ENCODE data around the gene FBXL13. TPM values are rescaled to one million over a fixed set of nuclear protein-coding genes. Genes with fewer than 3 reads are reported as not detected.

The FBXL13 gene
- polyA plus RNA-seq, 1 experiment: 0.95 TPM

DNA sequence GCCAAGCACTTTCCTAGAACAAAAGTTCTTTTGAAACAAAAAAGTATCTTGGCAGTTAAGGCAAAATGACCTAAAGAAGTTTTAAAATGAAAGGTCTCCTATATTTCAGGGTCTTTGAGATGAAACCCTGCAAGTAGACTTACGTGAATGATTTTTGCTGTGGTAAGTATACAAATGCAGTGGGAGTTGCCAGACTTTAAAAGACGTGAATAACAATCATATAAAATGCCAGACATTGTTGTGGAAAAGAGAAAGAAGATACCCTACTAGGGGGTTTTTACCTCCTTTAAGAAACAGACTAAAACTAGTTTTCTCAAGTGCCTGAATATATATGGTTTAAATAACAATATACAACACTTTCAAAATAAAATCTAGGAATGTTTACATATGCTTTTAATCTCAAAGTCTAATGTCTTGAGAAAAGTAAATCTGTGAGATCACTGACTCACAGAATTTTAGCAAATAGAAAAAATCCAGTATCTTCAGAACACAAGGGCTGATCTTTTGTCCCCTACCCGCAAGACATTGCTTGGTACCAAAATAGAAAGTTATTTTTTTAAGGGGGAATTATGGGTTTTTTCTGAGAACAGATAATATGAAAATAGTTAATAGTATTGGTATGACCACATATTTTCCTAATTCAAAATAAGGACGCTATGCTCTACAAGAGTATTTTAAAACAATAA, 132.3 kb downstream of the FBXL13 start:
- no peaks in the 10 kb centered on the region for H3K27me3 ChIP-seq (ENCODE audit: control insufficient read depth, insufficient read depth, low read length)
- no peak overlapping the region for H3K4me3 ChIP-seq (ENCODE audit: low read depth, low read length)
- no peak overlapping the region for H3K27ac ChIP-seq (ENCODE audit: low read depth, low read length)
- no peak for DNase-seq (ENCODE audit: low read depth, low spot score)
- CTCF ChIA-PET: interaction anchor here (0.6 to 0.9 kb wide), 2 partner anchors 120 to 475 kb away, joined by 6 read pairs; no protein-coding TSS in a partner anchor
- no peaks in the 10 kb centered on the region for H3K9me3 ChIP-seq (ENCODE audit: control insufficient read depth, insufficient read depth, low read length)
- POLR2A ChIA-PET: no interaction called here
- TF ChIP-seq, protein P1, sequence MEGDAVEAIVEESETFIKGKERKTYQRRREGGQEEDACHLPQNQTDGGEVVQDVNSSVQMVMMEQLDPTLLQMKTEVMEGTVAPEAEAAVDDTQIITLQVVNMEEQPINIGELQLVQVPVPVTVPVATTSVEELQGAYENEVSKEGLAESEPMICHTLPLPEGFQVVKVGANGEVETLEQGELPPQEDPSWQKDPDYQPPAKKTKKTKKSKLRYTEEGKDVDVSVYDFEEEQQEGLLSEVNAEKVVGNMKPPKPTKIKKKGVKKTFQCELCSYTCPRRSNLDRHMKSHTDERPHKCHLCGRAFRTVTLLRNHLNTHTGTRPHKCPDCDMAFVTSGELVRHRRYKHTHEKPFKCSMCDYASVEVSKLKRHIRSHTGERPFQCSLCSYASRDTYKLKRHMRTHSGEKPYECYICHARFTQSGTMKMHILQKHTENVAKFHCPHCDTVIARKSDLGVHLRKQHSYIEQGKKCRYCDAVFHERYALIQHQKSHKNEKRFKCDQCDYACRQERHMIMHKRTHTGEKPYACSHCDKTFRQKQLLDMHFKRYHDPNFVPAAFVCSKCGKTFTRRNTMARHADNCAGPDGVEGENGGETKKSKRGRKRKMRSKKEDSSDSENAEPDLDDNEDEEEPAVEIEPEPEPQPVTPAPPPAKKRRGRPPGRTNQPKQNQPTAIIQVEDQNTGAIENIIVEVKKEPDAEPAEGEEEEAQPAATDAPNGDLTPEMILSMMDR (IDR thresholded peaks at IDR 0.05; ENCODE audit: low read depth, low read length): no peak

DNA sequence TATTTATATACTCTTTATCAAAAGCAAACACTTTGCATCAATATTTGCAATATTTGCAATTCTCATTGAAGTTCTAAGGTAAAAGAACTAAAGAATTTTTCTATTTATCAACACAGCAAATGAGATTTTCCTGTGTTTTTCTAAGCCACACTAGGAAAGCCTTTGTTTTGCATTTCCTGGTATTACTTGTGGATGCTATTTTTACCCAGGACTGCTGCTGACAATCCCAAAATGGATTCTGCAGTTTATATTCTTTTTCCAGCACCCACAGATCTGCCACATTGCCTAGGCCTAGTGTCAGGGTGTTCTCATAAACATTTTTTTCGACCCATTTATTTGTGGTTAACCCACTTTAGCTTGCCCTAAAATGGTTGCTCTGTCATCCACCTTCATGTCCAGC, 135.9 kb downstream of the FBXL13 start:
- no peak for DNase-seq (ENCODE audit: low read depth, low spot score)
- Histone ChIP-seq H3K9me3 (ENCODE audit: control insufficient read depth, insufficient read depth, low read length) (no peaks in the 10 kb centered on the region), H3K27ac (ENCODE audit: low read depth, low read length) (no peak overlapping the region), H3K27me3 (ENCODE audit: control insufficient read depth, insufficient read depth, low read length) (no peaks in the 10 kb centered on the region), H3K4me3 (ENCODE audit: low read depth, low read length) (no peak overlapping the region)
- TF ChIP-seq, protein P1 (IDR thresholded peaks at IDR 0.05; ENCODE audit: low read depth, low read length): no peak
- CTCF ChIA-PET: interaction anchor here (3.2 kb wide), 1 partner anchor 123 kb away, joined by 10 read pairs; no protein-coding TSS in a partner anchor
- POLR2A ChIA-PET: interaction anchor here (0.5 kb wide), 1 partner anchor 76 kb away, joined by 3 read pairs; no protein-coding TSS in a partner anchor

DNA sequence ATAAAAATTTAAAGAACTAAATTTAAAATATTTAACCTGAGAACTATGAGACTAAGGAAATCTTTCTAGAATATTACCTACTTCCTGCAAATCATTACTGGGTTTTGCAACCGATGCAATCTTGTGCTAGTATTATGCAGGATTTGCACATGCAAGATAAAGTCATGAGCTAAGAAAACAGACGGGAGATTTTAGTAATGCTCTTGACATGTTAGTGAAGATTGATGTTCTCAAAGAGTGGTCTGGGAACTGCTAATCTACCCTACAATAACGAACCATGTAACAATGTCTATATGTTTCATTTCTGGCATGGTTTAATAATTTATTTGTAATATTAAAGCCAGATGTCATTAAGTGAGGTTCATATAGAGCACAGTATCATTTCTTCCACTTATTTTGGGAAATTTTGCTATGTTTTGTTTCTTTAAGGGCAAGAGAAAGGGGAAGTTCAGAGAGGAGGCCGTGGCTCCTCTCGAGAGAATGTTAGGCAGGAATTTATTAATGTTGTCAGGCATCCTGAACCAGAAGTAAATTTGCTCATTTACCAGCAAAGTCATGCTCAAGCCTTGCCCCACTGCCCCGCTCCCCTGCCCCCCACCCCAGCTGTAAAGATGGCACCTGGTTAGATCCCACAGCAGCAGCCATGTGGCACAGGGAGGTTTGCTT, 139.0 kb downstream of the FBXL13 start:
- CTCF ChIA-PET: interaction anchor here (2.4 kb wide), 1 partner anchor 127 kb away, joined by 9 read pairs; no protein-coding TSS in a partner anchor
- TF ChIP-seq, protein P1 (IDR thresholded peaks at IDR 0.05; ENCODE audit: low read depth, low read length): no peak
- Histone ChIP-seq H3K9me3 (ENCODE audit: control insufficient read depth, insufficient read depth, low read length) (no peaks in the 10 kb centered on the region), H3K4me3 (ENCODE audit: low read depth, low read length) (no peak overlapping the region), H3K27me3 (ENCODE audit: control insufficient read depth, insufficient read depth, low read length) (no peaks in the 10 kb centered on the region), H3K27ac (ENCODE audit: low read depth, low read length) (no peak overlapping the region)
- POLR2A ChIA-PET: no interaction called here
- DNase-seq (ENCODE audit: low read depth, low spot score): no peak

DNA sequence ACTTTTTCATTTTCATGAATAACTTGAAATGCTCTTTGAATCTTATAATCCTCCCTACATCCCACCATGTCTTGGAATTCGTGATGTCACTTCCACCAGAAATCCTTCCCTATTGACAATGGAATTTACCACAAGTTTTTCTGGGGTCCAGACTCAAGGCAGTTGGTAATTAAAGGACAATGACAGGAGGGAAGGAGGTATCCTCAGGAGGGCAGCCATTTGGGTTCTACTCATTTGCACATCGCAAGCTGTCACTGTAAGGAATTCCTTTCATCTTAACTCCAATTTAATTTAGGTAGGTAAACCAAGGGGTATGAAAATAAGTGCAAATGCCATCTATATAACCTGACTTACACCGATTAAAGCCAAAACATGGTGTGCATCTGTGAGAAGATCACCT, 139.9 kb downstream of the FBXL13 start:
- Histone ChIP-seq H3K27ac (ENCODE audit: low read depth, low read length) (no peak overlapping the region), H3K4me3 (ENCODE audit: low read depth, low read length) (no peak overlapping the region), H3K9me3 (ENCODE audit: control insufficient read depth, insufficient read depth, low read length) (no peaks in the 10 kb centered on the region), H3K27me3 (ENCODE audit: control insufficient read depth, insufficient read depth, low read length) (no peaks in the 10 kb centered on the region)
- ChIA-PET POLR2A (no interaction called here), CTCF (interaction anchor here (2.1 kb wide), 1 partner anchor 127 kb away, joined by 11 read pairs; no protein-coding TSS in a partner anchor)
- TF ChIP-seq, protein P1 (IDR thresholded peaks at IDR 0.05; ENCODE audit: low read depth, low read length): no peak
- DNase-seq (ENCODE audit: low read depth, low spot score): no peak

DNA sequence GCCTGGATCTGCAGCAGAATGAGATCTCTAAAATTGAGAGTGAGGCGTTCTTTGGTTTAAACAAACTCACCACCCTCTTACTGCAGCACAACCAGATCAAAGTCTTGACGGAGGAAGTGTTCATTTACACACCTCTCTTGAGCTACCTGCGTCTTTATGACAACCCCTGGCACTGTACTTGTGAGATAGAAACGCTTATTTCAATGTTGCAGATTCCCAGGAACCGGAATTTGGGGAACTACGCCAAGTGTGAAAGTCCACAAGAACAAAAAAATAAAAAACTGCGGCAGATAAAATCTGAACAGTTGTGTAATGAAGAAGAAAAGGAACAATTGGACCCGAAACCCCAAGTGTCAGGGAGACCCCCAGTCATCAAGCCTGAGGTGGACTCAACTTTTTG, 140.4 kb downstream of the FBXL13 start:
- Histone ChIP-seq H3K27me3 (ENCODE audit: control insufficient read depth, insufficient read depth, low read length) (no peaks in the 10 kb centered on the region), H3K4me3 (ENCODE audit: low read depth, low read length) (no peak overlapping the region)

More for the DNA sequence above, 140.4 kb downstream of the FBXL13 start:
- Histone ChIP-seq H3K9me3 (ENCODE audit: control insufficient read depth, insufficient read depth, low read length) (no peaks in the 10 kb centered on the region), H3K27ac (ENCODE audit: low read depth, low read length) (peak overlapping the region; percentile 90)
- TF ChIP-seq, protein P1 (IDR thresholded peaks at IDR 0.05; ENCODE audit: low read depth, low read length): no peak
- ChIA-PET CTCF (interaction anchor here (2.1 kb wide), 1 partner anchor 128 kb away, joined by 11 read pairs; no protein-coding TSS in a partner anchor), POLR2A (interaction anchor here (0.7 to 1.3 kb wide), 3 partner anchors 18 to 21 kb away, joined by 3 read pairs; partner anchors contain the start of gene LRRC17)
- DNase-seq (ENCODE audit: low read depth, low spot score): no peak

Measured in AG04450 (cell line).